ENCODE data around the gene SMARCA2.

DNA sequence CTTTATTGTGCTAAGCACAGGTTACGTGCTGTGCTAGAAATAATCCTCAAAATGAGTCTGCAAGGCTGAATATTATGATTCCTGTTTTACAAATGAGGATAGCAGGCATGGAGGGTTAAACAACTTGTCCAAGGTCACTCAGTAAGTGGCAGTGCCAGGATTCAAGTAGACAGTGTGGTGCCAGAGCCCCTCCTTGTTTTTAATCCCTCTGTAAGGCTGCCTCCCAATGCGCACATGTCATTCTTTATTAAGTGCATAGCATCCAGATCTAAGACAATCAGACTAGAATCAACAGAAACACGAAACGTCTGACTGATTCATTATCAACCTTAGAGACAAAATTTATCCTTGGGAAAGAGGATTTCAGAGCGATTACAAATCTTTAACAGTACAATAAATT is 199.6 kb downstream of the SMARCA2 start:
- TF ChIP-seq, protein P1, sequence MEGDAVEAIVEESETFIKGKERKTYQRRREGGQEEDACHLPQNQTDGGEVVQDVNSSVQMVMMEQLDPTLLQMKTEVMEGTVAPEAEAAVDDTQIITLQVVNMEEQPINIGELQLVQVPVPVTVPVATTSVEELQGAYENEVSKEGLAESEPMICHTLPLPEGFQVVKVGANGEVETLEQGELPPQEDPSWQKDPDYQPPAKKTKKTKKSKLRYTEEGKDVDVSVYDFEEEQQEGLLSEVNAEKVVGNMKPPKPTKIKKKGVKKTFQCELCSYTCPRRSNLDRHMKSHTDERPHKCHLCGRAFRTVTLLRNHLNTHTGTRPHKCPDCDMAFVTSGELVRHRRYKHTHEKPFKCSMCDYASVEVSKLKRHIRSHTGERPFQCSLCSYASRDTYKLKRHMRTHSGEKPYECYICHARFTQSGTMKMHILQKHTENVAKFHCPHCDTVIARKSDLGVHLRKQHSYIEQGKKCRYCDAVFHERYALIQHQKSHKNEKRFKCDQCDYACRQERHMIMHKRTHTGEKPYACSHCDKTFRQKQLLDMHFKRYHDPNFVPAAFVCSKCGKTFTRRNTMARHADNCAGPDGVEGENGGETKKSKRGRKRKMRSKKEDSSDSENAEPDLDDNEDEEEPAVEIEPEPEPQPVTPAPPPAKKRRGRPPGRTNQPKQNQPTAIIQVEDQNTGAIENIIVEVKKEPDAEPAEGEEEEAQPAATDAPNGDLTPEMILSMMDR (IDR thresholded peaks at IDR 0.05; ENCODE audit: poor library complexity, severe bottlenecking): no peak
- no peak for TF ChIP-seq POLR2AphosphoS5 (IDR thresholded peaks at IDR 0.05)
